ENCODE results near the gene ATXN7L1. TPM values are rescaled to one million over a fixed set of nuclear protein-coding genes. Genes with fewer than 3 reads are reported as not detected.
A peak's percentile ranks its signal among the peaks of the same experiment; 100 is the strongest.
"Not testable (repeated sequence)": the region's sequence is repeated elsewhere in the genome, so short reads cannot be mapped to it uniquely, and the experiment has no call there.

Gene ATXN7L1
- total and polyA plus RNA-seq, 5 donors = 2.4 to 6.5 (median 4.5) TPM

GRCh38 chr7:105799006-105799405 lies 77.4 kb downstream of the ATXN7L1 start:
- DNase-seq (no peak), ATAC-seq (no peak)
- no peaks in the 10 kb centered on the region for H3K27me3 ChIP-seq (ENCODE audit: control insufficient read depth, insufficient read depth)
- no peaks in the 10 kb centered on the region for H3K9me3 ChIP-seq (ENCODE audit: control insufficient read depth, low read length)
- H3K27ac ChIP-seq (ENCODE audit: low read length) = no peak overlapping the region
- intact Hi-C loops (cut with DNase I) = no loop called here
- 92% methylated on average over 4 of the region's 4 CpGs for WGBS
- peaks cover 9% of the 10 kb centered on the region for H3K4me1 ChIP-seq (ENCODE audit: control insufficient read depth, insufficient read depth, low read length)
- H3K4me3 ChIP-seq (ENCODE audit: low read length) = no peak overlapping the region

- WGBS = 87% methylated on average over 7 of the region's 7 CpGs
- intact Hi-C loops (cut with DNase I) = no loop called here
- no peaks in the 10 kb centered on the region for H3K27me3 ChIP-seq (ENCODE audit: control insufficient read depth, insufficient read depth)
- ATAC-seq (no peak), DNase-seq (no peak)
- H3K9me3 ChIP-seq (ENCODE audit: control insufficient read depth, low read length) = no peaks in the 10 kb centered on the region
- H3K4me3 ChIP-seq (ENCODE audit: low read length) = no peak overlapping the region
- H3K27ac ChIP-seq (ENCODE audit: low read length) = no peak overlapping the region
- H3K4me1 ChIP-seq (ENCODE audit: control insufficient read depth, insufficient read depth, low read length) = peaks cover 9% of the 10 kb centered on the region
Measured at GRCh38 chr7:105797652-105798051, 78.7 kb downstream of the ATXN7L1 start.

GRCh38 chr7:105796365-105796764 lies 80.0 kb downstream of the ATXN7L1 start:
- no peak overlapping the region for H3K27ac ChIP-seq (ENCODE audit: low read length)
- no peaks in the 10 kb centered on the region for H3K9me3 ChIP-seq (ENCODE audit: control insufficient read depth, low read length)
- intact Hi-C loops (cut with DNase I) = no loop called here
- WGBS = 98% methylated on average over 2 of the region's 2 CpGs
- H3K4me1 ChIP-seq (ENCODE audit: control insufficient read depth, insufficient read depth, low read length) = peaks cover 9% of the 10 kb centered on the region
- H3K27me3 ChIP-seq (ENCODE audit: control insufficient read depth, insufficient read depth) = no peaks in the 10 kb centered on the region
- ATAC-seq (no peak), DNase-seq (no peak)
- no peak overlapping the region for H3K4me3 ChIP-seq (ENCODE audit: low read length)

GRCh38 chr7:105794741-105795729 lies 81.4 kb downstream of the ATXN7L1 start:
- 31% methylated on average over 8 of the region's 8 CpGs for WGBS
- DNase-seq (peak in 2 of 3 donors; percentile 47 to 81), ATAC-seq (peak; percentile 71 to 83)
- Histone ChIP-seq H3K27me3 (ENCODE audit: control insufficient read depth, insufficient read depth) (no peaks in the 10 kb centered on the region), H3K4me3 (ENCODE audit: low read length) (no peak overlapping the region), H3K27ac (ENCODE audit: low read length) (peak overlapping the region; percentile 38), H3K9me3 (ENCODE audit: control insufficient read depth, low read length) (no peaks in the 10 kb centered on the region), H3K4me1 (ENCODE audit: control insufficient read depth, insufficient read depth, low read length) (peaks cover 7% of the 10 kb centered on the region)
- intact Hi-C loops (cut with DNase I) = no loop called here

- peak in 1 of 2 donors; percentile 37 for ATAC-seq
- Histone ChIP-seq H3K27ac (ENCODE audit: low read length) (no peak overlapping the region), H3K4me1 (ENCODE audit: control insufficient read depth, insufficient read depth, low read length) (no peaks in the 10 kb centered on the region), H3K9me3 (ENCODE audit: control insufficient read depth, low read length) (no peaks in the 10 kb centered on the region), H3K27me3 (ENCODE audit: control insufficient read depth, insufficient read depth) (no peaks in the 10 kb centered on the region), H3K4me3 (ENCODE audit: low read length) (no peak overlapping the region)
- WGBS = 89% methylated on average over 8 of the region's 8 CpGs
- no peak for DNase-seq
- intact Hi-C loops (cut with DNase I) = no loop called here
Measured at GRCh38 chr7:105792488-105793370, 83.7 kb downstream of the ATXN7L1 start.

GRCh38 chr7:105791926-105792325 lies 84.5 kb downstream of the ATXN7L1 start:
- DNase-seq = no peak
- Histone ChIP-seq H3K27ac (ENCODE audit: low read length) (no peak overlapping the region), H3K4me1 (ENCODE audit: control insufficient read depth, insufficient read depth, low read length) (no peaks in the 10 kb centered on the region), H3K27me3 (ENCODE audit: control insufficient read depth, insufficient read depth) (no peaks in the 10 kb centered on the region), H3K9me3 (ENCODE audit: control insufficient read depth, low read length) (no peaks in the 10 kb centered on the region), H3K4me3 (ENCODE audit: low read length) (no peak overlapping the region)
- no peak for ATAC-seq
- intact Hi-C loops (cut with DNase I) = no loop called here
- 94% methylated on average over 8 of the region's 8 CpGs for WGBS

GRCh38 chr7:105790996-105791395 lies 85.4 kb downstream of the ATXN7L1 start:
- no peak overlapping the region for H3K4me3 ChIP-seq (ENCODE audit: low read length)
- ATAC-seq (no peak), DNase-seq (no peak)
- no peak overlapping the region for H3K27ac ChIP-seq (ENCODE audit: low read length)
- intact Hi-C loops (cut with DNase I) = no loop called here
- H3K4me1 ChIP-seq (ENCODE audit: control insufficient read depth, insufficient read depth, low read length) = no peaks in the 10 kb centered on the region
- no peaks in the 10 kb centered on the region for H3K9me3 ChIP-seq (ENCODE audit: control insufficient read depth, low read length)
- no peaks in the 10 kb centered on the region for H3K27me3 ChIP-seq (ENCODE audit: control insufficient read depth, insufficient read depth)
- WGBS = 89% methylated on average over 3 of the region's 3 CpGs

- H3K4me1 ChIP-seq (ENCODE audit: control insufficient read depth, insufficient read depth, low read length); H3K27me3 ChIP-seq (ENCODE audit: control insufficient read depth, insufficient read depth); DNase-seq; ATAC-seq; H3K9me3 ChIP-seq (ENCODE audit: control insufficient read depth, low read length); H3K4me3 ChIP-seq (ENCODE audit: low read length); intact Hi-C loops (cut with DNase I); H3K27ac ChIP-seq (ENCODE audit: low read length): not testable (repeated sequence)
- WGBS = 79% methylated on average over 2 of the region's 2 CpGs
Measured at GRCh38 chr7:105790452-105790851, 85.9 kb downstream of the ATXN7L1 start.

GRCh38 chr7:105788816-105789349 lies 87.5 kb downstream of the ATXN7L1 start:
- no peak for ATAC-seq
- no peak overlapping the region for H3K27ac ChIP-seq (ENCODE audit: low read length)
- 86% methylated on average over 8 of the region's 8 CpGs for WGBS

GRCh38 chr7:105788356-105788755 lies 88.0 kb downstream of the ATXN7L1 start:
- H3K27ac ChIP-seq (ENCODE audit: low read length) = no peak overlapping the region
- H3K4me1 ChIP-seq (ENCODE audit: control insufficient read depth, insufficient read depth, low read length) = no peaks in the 10 kb centered on the region
- no peak overlapping the region for H3K4me3 ChIP-seq (ENCODE audit: low read length)
- DNase-seq (no peak), ATAC-seq (no peak)
- no peaks in the 10 kb centered on the region for H3K27me3 ChIP-seq (ENCODE audit: control insufficient read depth, insufficient read depth)
- intact Hi-C loops (cut with DNase I) = no loop called here
- no peaks in the 10 kb centered on the region for H3K9me3 ChIP-seq (ENCODE audit: control insufficient read depth, low read length)
- 86% methylated on average over 15 of the region's 15 CpGs for WGBS

More at GRCh38 chr7:105788816-105789349, 87.5 kb downstream of the ATXN7L1 start:
- no peaks in the 10 kb centered on the region for H3K9me3 ChIP-seq (ENCODE audit: control insufficient read depth, low read length)
- no peaks in the 10 kb centered on the region for H3K27me3 ChIP-seq (ENCODE audit: control insufficient read depth, insufficient read depth)
- no peaks in the 10 kb centered on the region for H3K4me1 ChIP-seq (ENCODE audit: control insufficient read depth, insufficient read depth, low read length)
- no peak for DNase-seq
- intact Hi-C loops (cut with DNase I) = no loop called here
- no peak overlapping the region for H3K4me3 ChIP-seq (ENCODE audit: low read length)
